ENCODE data around the gene RABGAP1L. TPM values are rescaled to one million over a fixed set of nuclear protein-coding genes. Genes with fewer than 3 reads are reported as not detected.
A peak's percentile ranks its signal among the peaks of the same experiment; 100 is the strongest.

Gene RABGAP1L
- total and polyA plus RNA-seq, 2 donors from 2014 or later = 16.2 to 48.5 TPM

- H3K4me1 ChIP-seq (ENCODE audit: control insufficient read depth in 2 of 3, insufficient read depth in 2 of 3, low read depth in 1 of 3, low read length in 3 of 3) = no peaks in the 10 kb centered on the region
- no peak overlapping the region for H3K4me3 ChIP-seq (ENCODE audit: low read length in 3 of 3)
- FAIRE-seq (no peak), DNase-seq (no peak)
- no peaks in the 10 kb centered on the region for H3K9me3 ChIP-seq (ENCODE audit: control insufficient read depth in 2 of 3, insufficient read depth in 1 of 3, low read length in 3 of 3)
- no peak overlapping the region for H3K27ac ChIP-seq (ENCODE audit: low read depth in 2 of 2, low read length in 2 of 2)
- no peak for TF ChIP-seq CTCF (IDR thresholded peaks at IDR 0.05; ENCODE audit: borderline replicate concordance, extremely low read depth, insufficient read depth)
- H3K27me3 ChIP-seq (ENCODE audit: control insufficient read depth, insufficient read depth, low read length) = no peaks in the 10 kb centered on the region
- no peak overlapping the region for H3K9ac ChIP-seq (ENCODE audit: low read length in 3 of 3)
- no peaks in the 10 kb centered on the region for H3K36me3 ChIP-seq (ENCODE audit: control insufficient read depth in 2 of 3, insufficient read depth in 3 of 3, low read length in 3 of 3)
- intact Hi-C loops (cut with DNase I) = loop anchor here (10.0 kb wide), 1 partner anchor 214 kb away; no protein-coding TSS in a partner anchor
Measured at GRCh38 chr1:174988539-174988938, 829.2 kb downstream of the RABGAP1L start.

GRCh38 chr1:174988986-174989385, 829.7 kb downstream of the RABGAP1L start:
- TF ChIP-seq CTCF (IDR thresholded peaks at IDR 0.05; ENCODE audit: borderline replicate concordance, extremely low read depth, insufficient read depth) = no peak
- FAIRE-seq = no peak
- intact Hi-C loops (cut with DNase I) = loop anchor here (10.0 kb wide), 1 partner anchor 214 kb away; no protein-coding TSS in a partner anchor

GRCh38 chr1:174989536-174990220, 830.4 kb downstream of the RABGAP1L start:
- no peak overlapping the region for H3K9ac ChIP-seq (ENCODE audit: low read length in 3 of 3)
- H3K4me3 ChIP-seq (ENCODE audit: low read length in 3 of 3) = no peak overlapping the region
- no peak for TF ChIP-seq CTCF (IDR thresholded peaks at IDR 0.05; ENCODE audit: borderline replicate concordance, extremely low read depth, insufficient read depth)

More at GRCh38 chr1:174988986-174989385, 829.7 kb downstream of the RABGAP1L start:
- Histone ChIP-seq H3K9me3 (ENCODE audit: control insufficient read depth in 2 of 3, insufficient read depth in 1 of 3, low read length in 3 of 3) (no peaks in the 10 kb centered on the region), H3K4me1 (ENCODE audit: control insufficient read depth in 2 of 3, insufficient read depth in 2 of 3, low read depth in 1 of 3, low read length in 3 of 3) (no peaks in the 10 kb centered on the region), H3K27me3 (ENCODE audit: control insufficient read depth, insufficient read depth, low read length) (no peaks in the 10 kb centered on the region), H3K9ac (ENCODE audit: low read length in 3 of 3) (no peak overlapping the region), H3K36me3 (ENCODE audit: control insufficient read depth in 2 of 3, insufficient read depth in 3 of 3, low read length in 3 of 3) (no peaks in the 10 kb centered on the region), H3K4me3 (ENCODE audit: low read length in 3 of 3) (no peak overlapping the region), H3K27ac (ENCODE audit: low read depth in 2 of 2, low read length in 2 of 2) (no peak overlapping the region)
- DNase-seq = no peak

More at GRCh38 chr1:174989536-174990220, 830.4 kb downstream of the RABGAP1L start:
- no peak for DNase-seq
- intact Hi-C loops (cut with DNase I) = loop anchor here (10.0 kb wide), 1 partner anchor 215 kb away; no protein-coding TSS in a partner anchor
- Histone ChIP-seq H3K36me3 (ENCODE audit: control insufficient read depth in 2 of 3, insufficient read depth in 3 of 3, low read length in 3 of 3) (no peaks in the 10 kb centered on the region), H3K27ac (ENCODE audit: low read depth in 2 of 2, low read length in 2 of 2) (peak overlapping the region in 1 of 2 donors; percentile 56), H3K27me3 (ENCODE audit: control insufficient read depth, insufficient read depth, low read length) (no peaks in the 10 kb centered on the region), H3K4me1 (ENCODE audit: control insufficient read depth in 2 of 3, insufficient read depth in 2 of 3, low read depth in 1 of 3, low read length in 3 of 3) (no peaks in the 10 kb centered on the region), H3K9me3 (ENCODE audit: control insufficient read depth in 2 of 3, insufficient read depth in 1 of 3, low read length in 3 of 3) (no peaks in the 10 kb centered on the region)
- FAIRE-seq = no peak
